Renal cortical epithelial cell (primary cell): Measurements from ENCODE around the gene COPZ2. TPM values are rescaled to one million over a fixed set of nuclear protein-coding genes. Genes with fewer than 3 reads are reported as not detected.
"Not testable (repeated sequence)": the region's sequence is repeated elsewhere in the genome, so short reads cannot be mapped to it uniquely, and the experiment has no call there.

ENCODE experiments used
- DNase-seq: peaks from one replicate; pipeline ENCODE4 v3.0.0-alpha.2; 2011; ENCODE audit warnings: low read depth
- total RNA-seq: library from RNA; depleted of rRNA; stranded (reverse); fragments of >200 nt; gene quantifications from 2 replicates; pipeline ENCODE4 v1.2.3, GENCODE V29; 2014

COPZ2 gene
- total RNA-seq, 1 donor from 2014 or later: 6.8 TPM

DNA sequence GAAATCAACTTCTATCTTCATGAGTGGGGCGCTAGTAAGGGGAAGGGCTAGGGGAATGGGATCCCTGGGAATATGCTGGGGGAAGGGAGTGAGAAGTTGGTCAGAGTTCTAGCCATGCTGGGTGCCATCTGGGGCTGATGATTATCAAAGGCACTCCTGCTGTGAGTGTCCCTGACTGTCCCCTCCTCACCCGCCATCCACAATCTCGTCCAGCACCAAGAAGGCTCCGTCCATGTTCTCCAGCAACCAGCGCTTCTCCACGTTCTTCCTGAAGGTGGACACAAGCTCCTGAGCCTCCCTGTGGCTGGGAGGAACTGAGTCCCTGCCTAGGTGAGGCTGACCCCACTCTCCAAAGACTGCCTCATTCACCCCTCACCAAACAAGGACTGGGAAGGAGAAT, 5.6 kb downstream of the COPZ2 start:
- DNase-seq: no peak

DNA sequence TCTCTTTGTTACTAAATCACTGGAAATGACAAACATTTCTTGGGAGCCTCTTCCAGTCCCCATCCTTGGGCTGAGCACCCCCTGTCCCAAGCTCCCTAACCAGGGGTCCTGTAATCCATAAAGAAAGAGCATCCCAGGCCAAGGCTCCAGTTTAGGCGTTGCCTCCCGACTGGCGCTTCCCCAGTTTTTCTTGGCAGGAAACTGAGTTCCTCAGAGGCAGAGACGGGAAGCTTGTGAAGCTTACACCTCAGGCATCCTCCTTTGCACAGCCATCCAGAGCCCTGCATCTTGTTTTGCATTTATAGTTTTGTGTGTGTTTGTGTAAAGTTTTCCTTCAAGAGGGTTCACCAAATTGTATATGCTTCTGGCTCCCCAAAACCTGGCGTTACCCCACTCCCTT, 7.1 kb downstream of the COPZ2 start:
- DNase-seq: no peak

GRCh38 chr17:48028736-48029135, 8.9 kb downstream of the COPZ2 start:
- DNase-seq: no peak

DNA sequence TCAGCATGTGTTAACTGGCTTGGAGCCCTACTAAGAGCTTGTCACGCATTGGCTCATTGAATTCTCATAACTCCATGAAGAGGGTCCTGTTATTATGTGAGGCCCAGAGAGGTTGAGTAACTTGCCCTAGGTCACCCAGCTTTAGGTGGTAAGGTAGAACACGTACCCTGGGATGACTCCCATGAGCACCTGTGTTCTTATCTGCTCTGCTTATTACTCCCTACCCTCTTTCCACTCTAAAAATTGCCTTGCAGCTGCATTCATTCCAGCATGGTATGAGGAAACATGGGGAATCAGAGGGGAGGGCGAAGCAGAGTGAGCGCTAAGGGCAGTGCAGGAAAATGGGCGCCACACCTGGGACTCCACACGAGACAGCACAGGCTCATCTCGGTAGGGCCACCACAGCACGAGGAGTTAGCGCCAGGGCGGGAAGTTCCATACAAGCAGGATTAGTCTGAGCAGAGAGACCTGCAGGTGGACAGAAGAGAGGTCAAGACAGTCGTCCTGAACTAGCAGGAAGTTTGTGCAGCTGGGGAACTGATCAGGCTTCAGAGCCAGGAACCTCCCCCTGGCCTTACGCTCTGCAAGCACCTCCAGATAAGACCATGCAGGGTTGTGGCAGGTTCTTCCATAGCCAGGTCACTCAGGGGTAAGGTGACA, 10.1 kb downstream of the COPZ2 start:
- no peak for DNase-seq

DNA sequence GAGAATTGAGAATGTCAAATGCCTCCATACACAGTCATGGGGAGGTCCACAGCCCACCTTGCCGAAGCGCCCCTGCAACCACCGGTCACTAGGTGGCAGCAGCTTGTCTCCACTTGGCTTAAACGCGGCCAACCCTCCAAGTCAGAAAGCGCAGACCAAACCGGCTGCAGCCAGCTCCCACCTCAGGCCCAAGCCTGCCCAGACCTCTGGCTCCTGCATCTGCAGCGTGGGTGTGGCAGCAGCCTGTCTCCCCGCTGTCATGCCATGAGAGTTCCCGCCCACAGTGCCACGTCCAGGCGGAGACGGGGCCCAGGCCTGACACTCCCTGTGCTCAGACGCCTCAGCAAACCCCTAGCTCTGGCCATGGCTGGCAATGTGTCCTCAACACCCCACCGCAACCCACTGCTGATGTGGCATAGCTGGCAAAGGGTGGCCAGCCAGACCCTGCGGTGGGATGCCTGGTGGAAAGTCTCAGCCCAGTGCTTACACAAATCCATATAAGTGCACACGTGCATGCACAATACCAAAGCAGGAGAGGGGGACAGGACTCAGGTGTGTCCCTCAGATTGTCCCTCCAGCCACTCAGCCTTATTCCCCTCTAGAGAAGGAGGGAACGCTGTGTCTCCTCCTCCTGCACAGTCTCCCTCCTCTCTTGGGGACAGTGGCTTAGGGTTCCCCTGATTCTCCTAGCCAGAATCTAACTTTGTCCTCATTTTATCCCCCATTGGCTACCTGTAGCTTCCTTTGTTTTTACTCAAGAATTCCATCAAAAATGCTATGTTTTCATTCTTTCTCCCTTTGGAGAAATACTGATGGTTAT, 10.9 kb downstream of the COPZ2 start:
- DNase-seq: peak; percentile 78

DNA sequence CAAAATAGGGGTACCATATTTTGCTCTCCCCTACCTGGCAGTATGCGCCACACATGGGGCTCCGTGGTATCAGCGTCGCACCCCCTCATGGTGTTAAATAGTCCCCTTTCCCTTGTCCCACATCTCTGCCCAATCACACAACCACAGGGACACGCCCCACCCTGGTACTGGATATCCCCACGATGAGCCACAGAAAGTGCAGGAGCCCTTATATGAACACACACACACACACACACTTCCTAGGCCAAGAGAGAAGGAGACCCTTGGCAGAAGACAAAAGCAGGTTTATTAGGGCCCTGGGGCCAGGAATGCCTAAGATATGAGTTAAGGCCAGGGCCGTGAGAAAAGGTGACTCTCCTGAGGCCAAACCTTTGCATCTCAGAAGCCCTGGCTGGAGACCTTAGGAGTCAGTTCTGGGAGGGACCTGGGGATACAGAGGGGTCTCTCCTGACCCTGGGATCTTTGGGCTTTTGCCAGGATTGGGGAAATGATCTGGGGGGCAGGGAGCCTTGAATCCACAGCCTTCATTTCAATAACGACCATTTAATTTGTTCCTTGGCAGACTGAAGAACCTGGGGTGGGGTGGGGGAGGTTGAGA, 11.6 kb downstream of the COPZ2 start:
- DNase-seq: peak; percentile 62

- peak; percentile 94 for DNase-seq
Measured at GRCh38 chr17:48025040-48025903, 12.3 kb downstream of the COPZ2 start.

- peak; percentile 41 for DNase-seq
Measured at GRCh38 chr17:48024149-48025039, 13.2 kb downstream of the COPZ2 start.

- peak; percentile 64 for DNase-seq
Measured at GRCh38 chr17:48023400-48024148, 14.0 kb downstream of the COPZ2 start.

DNA sequence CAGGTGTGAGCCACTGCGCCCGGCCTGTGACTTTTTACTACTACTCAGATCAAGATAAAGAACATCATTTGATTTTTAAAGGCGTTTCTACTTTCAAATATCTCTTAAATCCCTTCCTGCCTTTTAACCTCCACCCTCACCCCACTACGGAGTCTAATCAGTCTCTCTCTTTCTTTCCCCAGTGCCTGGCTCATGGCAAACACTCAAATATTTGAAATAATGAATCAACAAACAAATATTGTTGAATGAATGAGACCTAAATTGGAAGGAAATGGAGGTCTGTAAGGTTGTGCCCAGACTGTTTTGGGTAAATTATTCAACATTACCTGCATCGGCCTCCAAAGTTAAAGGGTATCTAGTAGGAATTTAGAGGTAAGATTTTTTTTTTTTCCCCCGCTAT, 14.7 kb downstream of the COPZ2 start:
- DNase-seq: no peak

- DNase-seq: no peak
Measured at GRCh38 chr17:48021934-48022333, 15.7 kb downstream of the COPZ2 start.

DNA sequence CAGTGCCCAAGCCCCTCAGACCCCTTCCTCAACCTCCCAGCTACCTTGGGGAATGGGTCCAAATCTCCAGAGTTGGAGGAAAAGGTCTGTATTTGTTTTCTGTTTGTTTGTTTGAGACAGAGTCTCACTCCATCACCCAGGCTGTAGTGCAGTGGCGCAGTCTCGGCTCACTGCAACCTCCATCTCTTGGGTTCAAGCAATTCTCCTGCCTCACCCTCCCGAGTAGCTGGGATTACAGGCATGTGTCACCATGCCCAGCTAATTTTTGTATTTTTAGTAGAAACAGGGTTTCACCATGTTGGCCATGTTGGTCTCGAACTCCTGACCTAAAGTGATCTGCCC, 19.8 kb downstream of the COPZ2 start:
- DNase-seq: not testable (repeated sequence)

DNA sequence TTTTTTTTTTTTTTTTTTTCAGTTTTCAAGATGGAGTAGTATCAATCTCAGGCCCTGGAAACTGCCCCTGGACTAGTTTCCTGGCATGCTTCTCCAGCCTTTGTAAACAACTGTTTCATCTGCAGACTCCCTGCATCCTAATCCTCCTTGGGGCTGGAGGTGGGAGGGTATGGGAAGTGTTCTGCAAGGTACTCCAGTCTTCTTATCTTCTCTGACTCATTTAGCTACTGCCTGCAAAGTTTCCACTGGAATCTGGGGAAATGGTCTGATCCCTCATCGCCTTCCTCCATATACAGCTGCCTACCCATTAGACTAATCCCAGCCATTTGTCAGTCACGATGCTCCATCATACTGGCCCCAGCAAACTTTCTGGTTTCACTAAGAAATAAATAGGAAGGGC, 21.5 kb downstream of the COPZ2 start:
- no peak for DNase-seq

DNA sequence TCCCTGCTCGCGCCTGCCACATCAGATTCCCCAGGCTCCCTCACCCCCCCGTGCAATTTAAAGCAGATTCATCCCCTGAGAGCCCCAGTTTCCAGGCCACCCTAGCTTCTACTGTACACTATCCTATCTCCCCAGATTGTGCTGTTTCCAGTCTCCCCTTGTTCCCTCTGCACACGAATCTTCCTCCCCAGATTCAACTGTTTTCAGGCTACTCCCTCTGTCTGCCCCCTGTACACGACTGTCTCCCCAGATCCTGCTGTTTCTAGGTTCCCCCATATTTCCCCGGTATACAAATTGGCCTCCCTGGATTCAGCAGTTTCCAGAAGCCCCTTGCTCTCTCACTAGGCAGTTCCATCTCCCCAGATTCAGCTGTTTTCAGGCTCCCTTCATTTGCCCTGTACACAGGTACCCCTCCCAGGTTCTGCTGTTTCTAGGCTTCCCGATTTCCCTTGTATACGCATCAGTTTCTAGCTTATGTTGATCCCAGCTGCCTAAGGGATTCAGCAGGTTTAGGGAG, 22.9 kb downstream of the COPZ2 start:
- no peak for DNase-seq

- DNase-seq: no peak
Measured at GRCh38 chr17:48013876-48014594, 23.6 kb downstream of the COPZ2 start.

DNA sequence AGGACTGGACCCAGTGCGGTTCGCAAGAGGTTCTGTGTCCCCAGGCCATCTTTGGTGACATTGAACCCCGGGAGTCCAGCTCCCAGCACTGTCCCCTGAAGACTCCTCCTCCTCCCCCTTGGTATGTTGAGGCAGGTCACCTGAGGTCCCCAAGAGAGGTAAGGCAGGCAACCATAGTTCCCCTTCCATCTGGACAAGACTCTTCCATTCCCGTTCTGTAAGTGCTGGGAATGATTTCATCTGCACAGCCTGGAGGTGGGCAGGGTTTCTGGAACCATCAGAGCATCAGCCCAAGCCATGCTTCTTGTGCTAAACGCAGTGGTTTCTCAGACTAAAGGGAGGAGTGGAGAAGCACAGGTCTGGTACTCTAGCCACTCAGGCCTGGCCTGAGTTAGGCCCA, 24.9 kb downstream of the COPZ2 start:
- DNase-seq: no peak

DNA sequence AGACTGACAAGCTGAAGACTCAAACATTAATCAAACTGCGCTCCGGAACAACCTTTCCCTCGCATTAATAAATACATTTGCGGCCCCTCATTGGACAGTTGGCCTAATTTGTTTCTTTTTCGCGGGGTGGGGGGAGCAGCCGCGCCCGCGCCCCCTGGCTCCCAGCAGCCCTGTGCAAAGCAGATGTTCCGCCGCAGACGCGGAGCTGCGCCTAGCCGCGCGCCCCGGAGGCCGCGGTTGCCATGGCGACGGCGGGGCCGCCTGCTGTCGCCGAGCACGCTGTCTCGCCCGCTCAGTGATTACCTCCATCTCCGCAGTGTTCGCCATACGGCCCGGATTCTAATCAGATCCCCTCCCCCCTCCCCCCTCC, 25.5 kb downstream of the COPZ2 start:
- DNase-seq: no peak

DNA sequence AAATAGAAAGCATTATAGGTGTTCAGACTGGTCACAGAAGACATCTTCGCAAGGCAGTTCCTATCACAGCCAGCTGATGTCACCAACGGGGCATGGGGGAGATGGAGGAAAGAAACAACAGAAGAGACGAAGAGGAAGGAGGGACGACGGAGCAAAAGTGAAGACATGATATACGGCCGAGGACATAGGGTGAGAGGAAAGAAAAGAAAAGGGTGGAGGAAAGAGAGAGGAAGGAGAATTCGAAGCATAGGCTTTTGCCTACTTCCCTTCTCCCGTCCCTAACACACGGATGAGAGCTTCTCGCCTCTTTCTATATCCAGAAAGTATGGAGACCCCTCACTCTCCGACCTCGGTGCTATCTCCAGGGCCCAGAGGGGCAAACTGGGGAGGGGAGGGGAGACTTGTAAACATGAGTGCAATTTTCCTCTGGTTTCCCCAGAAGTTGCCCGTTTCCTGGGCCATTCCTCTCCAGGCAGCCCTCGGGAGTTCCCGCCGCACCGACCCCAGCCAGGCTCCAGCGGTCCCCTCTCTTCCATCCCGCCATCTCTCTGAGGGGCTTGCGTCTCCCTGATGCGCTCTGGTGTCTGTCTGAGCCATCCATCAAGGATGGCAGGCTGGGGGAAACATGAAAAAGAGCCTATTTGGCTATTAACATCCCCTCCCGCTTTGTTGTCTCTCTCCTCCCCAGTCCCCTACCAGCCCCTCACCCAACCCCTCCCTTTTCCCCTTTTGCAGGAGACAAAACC, 26.0 kb downstream of the COPZ2 start:
- peak; percentile 34 for DNase-seq

GRCh38 chr17:48010193-48010592, 27.4 kb downstream of the COPZ2 start:
- no peak for DNase-seq
